ENCODE measurements around the gene SREK1IP1. TPM values are rescaled to one million over a fixed set of nuclear protein-coding genes. Genes with fewer than 3 reads are reported as not detected.

Gene SREK1IP1
- total RNA-seq, 2 donors from 2014 or later, result 5.3 to 5.7 TPM

- Histone ChIP-seq H3K4me1 (peaks cover 33% of the 10 kb centered on the region), H3K27me3 (no peaks in the 10 kb centered on the region), H3K36me3 (replicated peaks in 1 of 2; ENCODE audit: insufficient read depth in 1 of 2, low read depth in 2 of 2) (no peaks in the 10 kb centered on the region), H3K9me3 (no peaks in the 10 kb centered on the region), H3K27ac (peak overlapping the region; percentile 77 to 96 (median 88)), H3K4me3 (peak overlapping the region; percentile 21 to 92)
- TF ChIP-seq POLR2A (IDR thresholded peaks at IDR 0.05), result no peak
- TF ChIP-seq, protein P1, sequence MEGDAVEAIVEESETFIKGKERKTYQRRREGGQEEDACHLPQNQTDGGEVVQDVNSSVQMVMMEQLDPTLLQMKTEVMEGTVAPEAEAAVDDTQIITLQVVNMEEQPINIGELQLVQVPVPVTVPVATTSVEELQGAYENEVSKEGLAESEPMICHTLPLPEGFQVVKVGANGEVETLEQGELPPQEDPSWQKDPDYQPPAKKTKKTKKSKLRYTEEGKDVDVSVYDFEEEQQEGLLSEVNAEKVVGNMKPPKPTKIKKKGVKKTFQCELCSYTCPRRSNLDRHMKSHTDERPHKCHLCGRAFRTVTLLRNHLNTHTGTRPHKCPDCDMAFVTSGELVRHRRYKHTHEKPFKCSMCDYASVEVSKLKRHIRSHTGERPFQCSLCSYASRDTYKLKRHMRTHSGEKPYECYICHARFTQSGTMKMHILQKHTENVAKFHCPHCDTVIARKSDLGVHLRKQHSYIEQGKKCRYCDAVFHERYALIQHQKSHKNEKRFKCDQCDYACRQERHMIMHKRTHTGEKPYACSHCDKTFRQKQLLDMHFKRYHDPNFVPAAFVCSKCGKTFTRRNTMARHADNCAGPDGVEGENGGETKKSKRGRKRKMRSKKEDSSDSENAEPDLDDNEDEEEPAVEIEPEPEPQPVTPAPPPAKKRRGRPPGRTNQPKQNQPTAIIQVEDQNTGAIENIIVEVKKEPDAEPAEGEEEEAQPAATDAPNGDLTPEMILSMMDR (IDR thresholded peaks at IDR 0.05), result no peak
- intact Hi-C loops (cut with DNase I), result no loop called here
- DNase-seq (peak in 3 of 4 donors; percentile 3 to 22 (median 17)), ATAC-seq (peak; percentile 31)
- 0 to 4% methylated on average over 10 of the region's 10 CpGs for WGBS, 2 donors
Measured at GRCh38 chr5:64767959-64768357, 533 bp downstream of the SREK1IP1 start.

DNA sequence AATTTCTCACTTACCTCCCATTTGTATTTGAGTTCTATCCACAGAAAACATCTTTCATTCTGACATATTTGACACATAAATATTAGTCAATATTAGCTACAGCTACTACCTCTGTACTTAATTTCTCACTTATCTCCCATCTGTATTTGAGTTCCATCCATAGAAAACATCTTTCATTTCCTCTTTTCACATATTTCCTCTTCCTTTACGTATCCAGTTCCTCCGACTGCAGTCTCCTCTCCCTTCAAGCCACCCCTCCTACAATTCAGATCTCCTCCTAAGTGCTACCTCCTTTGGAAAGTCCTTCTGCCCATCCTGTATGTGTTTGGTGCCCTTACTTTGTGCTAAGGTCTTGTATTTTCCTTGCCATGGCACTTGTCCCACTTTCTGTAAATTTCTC is 1.6 kb downstream of the SREK1IP1 start:
- H3K27ac ChIP-seq, result no peak overlapping the region
- H3K36me3 ChIP-seq (replicated peaks in 1 of 2; ENCODE audit: insufficient read depth in 1 of 2, low read depth in 2 of 2), result no peaks in the 10 kb centered on the region
- TF ChIP-seq, protein P1 (IDR thresholded peaks at IDR 0.05), result no peak
- TF ChIP-seq POLR2A (IDR thresholded peaks at IDR 0.05), result no peak
- ATAC-seq, result no peak
- H3K4me3 ChIP-seq, result no peak overlapping the region
- WGBS, 2 donors, result 76% methylated on average over 2 of the region's 2 CpGs
- intact Hi-C loops (cut with DNase I), result no loop called here
- peaks cover 33% of the 10 kb centered on the region for H3K4me1 ChIP-seq
- no peaks in the 10 kb centered on the region for H3K27me3 ChIP-seq
- no peaks in the 10 kb centered on the region for H3K9me3 ChIP-seq
- no peak for DNase-seq

DNA sequence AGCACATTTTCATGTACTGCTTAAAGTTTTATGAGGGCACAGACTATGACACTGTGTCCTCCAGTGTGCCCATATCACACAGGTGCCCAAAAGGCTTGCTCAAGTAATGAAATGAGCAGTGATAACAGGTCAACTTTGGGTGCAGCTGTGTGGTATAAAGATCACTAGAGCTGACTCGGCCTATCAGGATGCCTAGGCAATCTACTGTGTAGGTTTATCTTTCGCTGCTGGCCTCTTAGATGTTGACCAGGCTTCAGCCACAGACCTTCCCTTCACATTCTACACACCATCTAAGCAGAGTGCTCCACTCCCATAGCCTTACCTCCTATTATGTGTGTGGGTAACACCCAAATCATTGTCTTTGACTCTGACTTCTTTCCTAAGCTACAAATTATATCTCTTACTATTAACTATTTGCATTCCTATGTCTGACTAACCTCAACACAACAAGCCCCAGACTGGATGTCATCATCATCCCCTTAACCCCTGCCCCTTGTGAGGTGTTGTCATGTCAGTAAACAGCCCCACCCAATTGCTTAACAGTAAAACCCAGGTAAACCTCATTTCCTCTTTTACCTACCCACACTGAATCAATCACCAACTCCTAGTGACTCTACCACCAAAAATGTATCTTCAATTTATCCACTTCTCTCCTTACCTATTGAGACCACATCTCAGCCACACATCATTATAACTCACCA is 2.5 kb downstream of the SREK1IP1 start:
- Histone ChIP-seq H3K27ac (no peak overlapping the region), H3K27me3 (no peaks in the 10 kb centered on the region), H3K36me3 (replicated peaks in 1 of 2; ENCODE audit: insufficient read depth in 1 of 2, low read depth in 2 of 2) (no peaks in the 10 kb centered on the region), H3K4me3 (no peak overlapping the region), H3K9me3 (no peaks in the 10 kb centered on the region), H3K4me1 (peaks cover 33% of the 10 kb centered on the region)
- intact Hi-C loops (cut with DNase I), result no loop called here
- TF ChIP-seq, protein P1 (IDR thresholded peaks at IDR 0.05), result no peak
- no peak for TF ChIP-seq POLR2A (IDR thresholded peaks at IDR 0.05)
- DNase-seq, result no peak
- no peak for ATAC-seq
- WGBS, 2 donors, result 44 to 88% methylated on average over 2 of the region's 2 CpGs

DNA sequence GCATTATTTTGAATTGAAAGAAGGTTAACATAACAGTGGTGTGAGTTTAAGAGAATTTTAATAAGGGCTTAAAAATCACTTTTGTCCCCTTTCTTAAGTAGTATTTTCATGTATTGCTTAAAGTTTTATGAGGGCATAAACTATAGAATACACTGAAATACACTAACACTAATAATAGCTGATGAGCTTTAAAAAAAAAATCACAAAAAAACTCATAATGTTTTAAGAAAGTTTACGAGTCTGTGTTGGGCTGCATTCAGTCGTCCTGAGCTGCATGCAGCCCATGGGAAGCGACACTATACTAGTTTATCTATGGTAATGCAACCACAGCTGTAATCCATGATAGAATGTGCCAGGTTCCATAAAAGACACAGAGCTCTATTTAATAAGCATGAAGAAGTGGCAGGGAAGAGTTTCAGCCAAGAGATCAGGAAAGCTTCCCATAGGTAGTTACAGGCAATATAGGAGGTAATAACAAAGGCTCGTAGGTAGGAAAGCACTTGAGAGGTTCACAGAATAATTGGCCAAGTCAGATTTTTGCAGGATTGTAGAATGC is 4.5 kb downstream of the SREK1IP1 start:
- WGBS, 2 donors, result 69 to 78% methylated on average over 4 of the region's 4 CpGs
- no peak for ATAC-seq
- intact Hi-C loops (cut with DNase I), result no loop called here
- TF ChIP-seq, protein P1 (IDR thresholded peaks at IDR 0.05), result no peak
- TF ChIP-seq POLR2A (IDR thresholded peaks at IDR 0.05), result no peak
- no peaks in the 10 kb centered on the region for H3K9me3 ChIP-seq
- DNase-seq, result no peak
- H3K4me3 ChIP-seq, result no peak overlapping the region
- H3K27me3 ChIP-seq, result no peaks in the 10 kb centered on the region
- no peak overlapping the region for H3K27ac ChIP-seq
- H3K4me1 ChIP-seq, result peaks cover 23% of the 10 kb centered on the region
- no peaks in the 10 kb centered on the region for H3K36me3 ChIP-seq (replicated peaks in 1 of 2; ENCODE audit: insufficient read depth in 1 of 2, low read depth in 2 of 2)

All from body of pancreas (tissue), 4 donors.